ENCODE measurements around the gene NFE2L1.
A peak's percentile ranks its signal among the peaks of the same experiment; 100 is the strongest.

NFE2L1 gene

GRCh38 chr17:48048384-48049126 lies 396 bp downstream of the NFE2L1 start:
- peaks cover 16% of the 10 kb centered on the region for H3K4me1 ChIP-seq
- peaks cover 22% of the 10 kb centered on the region for H3K36me3 ChIP-seq
- TF ChIP-seq, protein P1, sequence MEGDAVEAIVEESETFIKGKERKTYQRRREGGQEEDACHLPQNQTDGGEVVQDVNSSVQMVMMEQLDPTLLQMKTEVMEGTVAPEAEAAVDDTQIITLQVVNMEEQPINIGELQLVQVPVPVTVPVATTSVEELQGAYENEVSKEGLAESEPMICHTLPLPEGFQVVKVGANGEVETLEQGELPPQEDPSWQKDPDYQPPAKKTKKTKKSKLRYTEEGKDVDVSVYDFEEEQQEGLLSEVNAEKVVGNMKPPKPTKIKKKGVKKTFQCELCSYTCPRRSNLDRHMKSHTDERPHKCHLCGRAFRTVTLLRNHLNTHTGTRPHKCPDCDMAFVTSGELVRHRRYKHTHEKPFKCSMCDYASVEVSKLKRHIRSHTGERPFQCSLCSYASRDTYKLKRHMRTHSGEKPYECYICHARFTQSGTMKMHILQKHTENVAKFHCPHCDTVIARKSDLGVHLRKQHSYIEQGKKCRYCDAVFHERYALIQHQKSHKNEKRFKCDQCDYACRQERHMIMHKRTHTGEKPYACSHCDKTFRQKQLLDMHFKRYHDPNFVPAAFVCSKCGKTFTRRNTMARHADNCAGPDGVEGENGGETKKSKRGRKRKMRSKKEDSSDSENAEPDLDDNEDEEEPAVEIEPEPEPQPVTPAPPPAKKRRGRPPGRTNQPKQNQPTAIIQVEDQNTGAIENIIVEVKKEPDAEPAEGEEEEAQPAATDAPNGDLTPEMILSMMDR (IDR thresholded peaks at IDR 0.05; ENCODE audit: low read depth, low read length), result peak; percentile 27; the same call in 1 of the 2 replicates
- H3K27me3 ChIP-seq, result no peaks in the 10 kb centered on the region
- H3K4me3 ChIP-seq (ENCODE audit: low read depth, low read length), result peak overlapping the region; percentile 85
- peak; percentile 91 for DNase-seq
- no peaks in the 10 kb centered on the region for H3K9me3 ChIP-seq

- TF ChIP-seq, protein P1 (IDR thresholded peaks at IDR 0.05; ENCODE audit: low read depth, low read length), result no peak
- DNase-seq, result no peak
- Histone ChIP-seq H3K4me1 (peaks cover 30% of the 10 kb centered on the region), H3K27me3 (no peaks in the 10 kb centered on the region), H3K4me3 (ENCODE audit: low read depth, low read length) (peak overlapping the region; percentile 23), H3K9me3 (no peaks in the 10 kb centered on the region), H3K36me3 (peaks cover 37% of the 10 kb centered on the region)
Observed at GRCh38 chr17:48051283-48051682, 3.1 kb downstream of the NFE2L1 start.

- DNase-seq, result peak; percentile 56
- peaks cover 30% of the 10 kb centered on the region for H3K4me1 ChIP-seq
- TF ChIP-seq, protein P1 (IDR thresholded peaks at IDR 0.05; ENCODE audit: low read depth, low read length), result peak; percentile 26; the same call in 1 of the 2 replicates
- H3K27me3 ChIP-seq, result no peaks in the 10 kb centered on the region
- peak overlapping the region; percentile 48 for H3K4me3 ChIP-seq (ENCODE audit: low read depth, low read length)
- H3K36me3 ChIP-seq, result peaks cover 43% of the 10 kb centered on the region
- no peaks in the 10 kb centered on the region for H3K9me3 ChIP-seq
Observed at GRCh38 chr17:48051706-48052486, 3.7 kb downstream of the NFE2L1 start.

GRCh38 chr17:48052956-48053757 lies 5.0 kb downstream of the NFE2L1 start:
- TF ChIP-seq, protein P1 (IDR thresholded peaks at IDR 0.05; ENCODE audit: low read depth, low read length), result no peak
- H3K27me3 ChIP-seq, result no peaks in the 10 kb centered on the region
- H3K9me3 ChIP-seq, result no peaks in the 10 kb centered on the region
- peaks cover 56% of the 10 kb centered on the region for H3K36me3 ChIP-seq
- peak overlapping the region; percentile 48 for H3K4me3 ChIP-seq (ENCODE audit: low read depth, low read length)
- peaks cover 30% of the 10 kb centered on the region for H3K4me1 ChIP-seq
- peak; percentile 92 for DNase-seq

DNA sequence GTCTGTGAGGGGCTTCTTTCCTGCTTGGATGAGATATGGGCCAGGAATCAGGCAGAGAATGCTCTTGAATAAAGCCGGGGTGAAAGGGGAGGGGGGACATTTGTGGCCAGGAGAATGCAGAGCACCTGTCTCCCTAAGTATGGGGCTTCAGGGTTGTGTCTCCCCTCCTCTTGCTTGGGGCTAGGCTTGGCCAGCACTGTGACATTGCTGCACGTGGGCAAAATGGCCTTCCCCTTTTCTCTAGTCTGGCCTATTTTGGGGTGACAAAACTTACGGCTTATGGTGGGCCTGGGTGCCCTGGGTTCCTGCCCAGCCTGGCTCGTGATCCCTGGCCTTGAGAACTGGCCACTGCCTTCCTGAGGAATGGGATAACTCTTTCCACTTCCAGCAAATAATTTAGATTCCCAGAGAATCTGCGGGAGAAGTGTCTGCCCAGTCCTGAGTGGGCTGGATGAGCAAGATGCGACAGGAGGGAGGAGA lies 5.6 kb downstream of the NFE2L1 start:
- Histone ChIP-seq H3K9me3 (no peaks in the 10 kb centered on the region), H3K27me3 (no peaks in the 10 kb centered on the region), H3K4me1 (peaks cover 30% of the 10 kb centered on the region), H3K36me3 (peaks cover 62% of the 10 kb centered on the region), H3K4me3 (ENCODE audit: low read depth, low read length) (peak overlapping the region; percentile 48)
- TF ChIP-seq, protein P1 (IDR thresholded peaks at IDR 0.05; ENCODE audit: low read depth, low read length), result no peak
- DNase-seq, result no peak
